Activated gamma-delta T cell (primary cell): Measurements from ENCODE around the gene PDGFRB.
"Not testable (repeated sequence)": the region's sequence is repeated elsewhere in the genome, so short reads cannot be mapped to it uniquely, and the experiment has no call there.

Experiments used
- DNase-seq: peaks from one replicate; lab custom pipeline; 2025; lab: John Stamatoyannopoulos, UW

PDGFRB gene

GRCh38 chr5:150114102-150114641, 41.5 kb downstream of the PDGFRB start:
- DNase-seq = no peak

DNA sequence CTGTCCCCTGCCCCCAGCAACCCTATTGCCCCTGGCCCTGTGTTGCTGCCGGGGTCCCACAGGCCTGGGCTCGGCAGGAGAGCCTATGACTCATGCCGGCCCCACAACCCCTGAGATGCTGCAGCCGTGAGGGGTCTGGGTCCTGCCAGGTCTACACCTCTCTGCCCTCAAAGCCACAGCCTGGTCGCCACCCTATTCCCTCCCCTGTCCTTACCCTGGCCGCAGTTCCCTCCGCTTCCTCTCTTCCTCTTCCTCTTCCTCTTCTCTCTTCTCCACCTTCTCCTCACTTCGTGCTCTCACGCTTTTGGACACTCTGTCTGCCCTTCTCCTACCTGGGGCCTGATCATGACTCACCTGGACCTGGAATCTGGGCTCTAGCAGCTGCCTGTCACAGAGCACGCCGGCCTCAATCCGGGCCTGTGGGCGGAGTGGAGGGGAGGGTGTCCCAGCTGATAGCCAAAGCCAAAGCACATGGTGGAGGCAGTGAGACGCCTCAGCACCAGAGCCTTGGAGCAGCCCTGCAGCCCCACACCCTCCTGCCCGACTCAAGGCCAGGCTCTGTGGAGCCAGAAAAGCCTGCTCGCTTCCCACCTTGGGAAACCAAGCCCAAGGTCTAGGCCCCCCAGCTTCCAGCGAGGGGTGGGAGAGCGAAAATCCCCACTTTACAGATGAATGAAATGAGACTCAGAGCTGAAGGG, 42.4 kb downstream of the PDGFRB start:
- DNase-seq = no peak

- DNase-seq = no peak
Observed at GRCh38 chr5:150112201-150113046, 43.2 kb downstream of the PDGFRB start.

- no peak for DNase-seq
Observed at GRCh38 chr5:150111122-150111521, 44.5 kb downstream of the PDGFRB start.

GRCh38 chr5:150109921-150110320, 45.7 kb downstream of the PDGFRB start:
- DNase-seq = no peak

DNA sequence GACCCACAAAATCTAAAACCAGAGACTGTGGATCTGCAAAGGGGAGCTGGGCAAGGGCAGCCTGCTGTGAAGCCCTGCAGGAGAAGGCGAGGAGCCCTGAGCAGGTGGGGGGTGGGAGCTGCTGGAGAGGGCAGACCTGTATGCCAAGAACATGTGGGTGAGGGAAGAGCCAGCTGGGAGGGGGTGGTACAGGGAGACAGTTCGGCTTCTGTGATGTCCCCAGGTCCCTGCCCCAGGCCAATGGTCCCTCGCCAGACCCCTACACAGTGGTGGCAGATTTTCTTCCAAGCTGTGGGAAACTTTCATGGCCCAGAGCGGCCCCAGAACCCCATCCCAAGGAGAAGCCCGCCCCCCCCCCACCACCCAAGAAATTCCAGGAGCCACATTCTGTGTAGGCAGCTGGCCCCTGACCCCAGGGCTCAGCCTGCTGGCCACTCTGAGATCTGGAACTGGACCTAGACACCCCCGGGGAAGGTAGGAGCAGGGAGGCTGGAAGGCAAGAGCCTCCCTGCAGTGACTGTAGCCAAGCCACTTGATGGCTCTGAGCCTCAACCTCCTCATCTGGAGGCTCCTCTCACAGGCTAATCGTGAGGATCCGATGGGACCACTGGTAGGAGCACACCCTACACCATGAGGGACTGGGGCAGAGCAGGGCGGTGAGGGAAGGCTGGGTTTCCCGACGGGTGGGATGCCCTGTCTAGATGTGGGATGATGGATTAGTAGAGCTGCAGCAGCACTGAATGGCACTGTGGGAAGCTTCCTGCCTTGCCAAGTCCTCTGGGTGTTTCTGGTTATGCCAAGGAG, 46.7 kb downstream of the PDGFRB start:
- DNase-seq = no peak

DNA sequence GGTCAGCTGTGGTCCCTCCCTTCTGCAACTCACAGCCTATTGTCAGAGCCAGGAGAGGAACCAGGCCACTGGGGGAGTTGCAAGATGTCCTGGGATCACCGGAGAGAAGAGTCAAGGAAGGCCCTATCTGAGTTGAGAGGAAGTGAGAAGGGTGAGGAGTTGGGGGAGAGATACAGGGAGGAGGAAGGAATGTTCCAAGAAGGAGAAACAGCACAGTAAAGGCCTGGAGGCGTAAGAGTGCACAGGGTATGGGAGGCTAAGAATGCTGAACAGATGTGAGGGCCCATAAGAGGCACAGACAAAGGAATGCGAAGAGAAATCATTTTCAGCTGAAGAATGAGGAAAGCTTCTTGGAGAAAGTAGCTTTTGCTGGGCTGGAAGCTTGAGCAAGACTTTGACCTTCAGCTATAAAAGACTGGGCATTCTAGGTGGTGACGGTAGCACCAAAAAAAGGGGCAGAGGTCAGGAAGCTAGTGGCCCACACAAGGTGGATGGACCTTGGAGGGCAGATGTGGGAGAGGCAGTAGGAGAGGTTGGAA, 47.7 kb downstream of the PDGFRB start:
- no peak for DNase-seq

- DNase-seq = no peak
Observed at GRCh38 chr5:150106674-150107426, 48.8 kb downstream of the PDGFRB start.

GRCh38 chr5:150105928-150106615, 49.6 kb downstream of the PDGFRB start:
- no peak for DNase-seq

GRCh38 chr5:150104550-150104870, 51.1 kb downstream of the PDGFRB start:
- no peak for DNase-seq

DNA sequence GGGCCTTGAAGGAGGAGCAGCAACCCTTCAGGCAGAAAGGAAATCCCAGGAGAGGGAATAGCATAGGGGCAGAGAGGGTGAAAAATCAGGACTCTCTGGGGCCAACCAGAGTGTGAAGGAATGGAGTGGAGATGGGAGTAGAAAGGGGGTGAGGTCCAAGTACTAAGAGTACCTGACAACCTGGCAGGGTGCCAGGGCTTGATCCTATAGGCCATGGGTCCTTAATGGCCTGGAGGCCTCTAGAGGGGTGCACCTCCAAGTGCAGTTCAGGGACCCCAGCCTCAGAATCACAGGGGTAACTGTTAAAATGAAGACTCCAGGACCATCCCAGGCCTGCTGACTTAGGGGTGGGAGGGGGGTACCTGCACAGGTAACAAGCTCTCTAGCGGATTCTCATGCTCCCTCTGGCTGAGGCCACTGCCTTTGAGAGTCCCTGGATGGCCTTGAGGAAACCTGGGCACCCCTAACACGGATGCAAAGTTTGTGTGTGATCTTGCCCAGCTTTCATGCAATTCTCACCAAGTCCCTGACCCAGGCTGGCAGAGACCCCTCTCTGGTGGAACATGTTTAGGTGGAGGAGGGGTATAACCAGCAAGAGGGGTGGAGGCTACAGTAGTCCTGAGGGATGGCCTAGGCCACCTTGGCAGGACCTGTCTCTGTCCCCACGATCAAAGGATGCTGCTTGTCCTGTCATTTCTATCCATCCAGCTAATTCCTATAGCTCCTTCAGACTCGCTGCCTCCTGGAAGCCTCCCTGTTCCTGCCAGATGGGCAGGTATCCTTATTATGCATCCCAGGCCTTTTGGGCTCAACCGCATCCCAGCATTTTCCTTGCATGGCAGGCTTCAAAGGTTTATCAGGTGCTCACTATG, 51.7 kb downstream of the PDGFRB start:
- DNase-seq = no peak

GRCh38 chr5:150101023-150101422, 54.6 kb downstream of the PDGFRB start:
- no peak for DNase-seq

DNA sequence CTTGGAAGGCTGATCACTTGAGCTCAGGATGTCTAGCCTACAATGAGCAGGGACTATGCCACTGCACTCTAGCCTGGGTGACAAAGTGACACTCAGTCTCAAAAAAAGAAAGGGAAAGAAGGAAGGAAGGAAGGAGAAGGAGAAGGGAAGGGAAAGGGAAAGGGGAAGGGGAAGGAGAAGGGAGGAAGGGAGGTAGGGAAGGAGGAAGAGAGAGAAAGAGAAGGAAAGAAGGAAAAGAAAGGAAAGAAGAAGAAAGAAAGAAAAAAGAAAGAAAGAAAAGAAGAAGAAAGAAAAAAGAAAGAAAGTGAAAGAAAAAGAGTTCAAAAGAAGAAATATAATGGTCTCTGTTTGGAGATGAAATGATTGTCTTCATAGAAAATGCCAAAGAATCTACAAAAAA, 58.5 kb downstream of the PDGFRB start:
- no peak for DNase-seq

DNA sequence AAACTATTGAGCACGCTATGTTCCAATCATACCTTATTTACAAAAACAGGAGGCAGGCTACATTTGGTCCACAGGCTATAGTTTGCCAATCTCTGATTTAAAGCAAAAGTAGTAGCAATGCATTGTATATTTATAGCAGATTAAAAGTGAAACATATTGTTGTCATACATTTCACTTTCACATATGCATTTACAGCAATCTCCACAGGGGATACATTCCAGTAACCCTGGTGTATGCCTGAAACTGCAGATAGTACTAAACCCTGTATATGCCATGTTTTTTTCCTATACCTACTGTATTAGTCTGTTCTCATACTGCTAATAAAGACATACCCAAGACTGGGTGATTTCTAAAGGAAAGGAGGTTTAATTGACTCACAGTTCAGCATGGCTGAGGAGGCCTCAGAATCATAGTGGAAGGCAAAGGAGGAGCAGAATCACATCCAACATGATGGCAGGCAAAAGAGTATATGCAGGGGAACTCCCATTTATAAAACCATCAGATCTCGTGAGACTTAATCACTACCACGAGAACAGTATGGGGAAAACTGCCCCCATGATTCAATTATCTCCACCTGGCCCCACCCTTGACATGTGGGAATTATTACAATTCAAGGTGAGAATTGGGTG, 63.4 kb downstream of the PDGFRB start:
- DNase-seq = no peak

- no peak for DNase-seq
Observed at GRCh38 chr5:150085950-150086715, 69.5 kb downstream of the PDGFRB start, which contains the start of gene CSF1R. CSF1R (minus strand) TSS chr5:150086554; CDS start chr5:150086427, 127 bp downstream.

DNA sequence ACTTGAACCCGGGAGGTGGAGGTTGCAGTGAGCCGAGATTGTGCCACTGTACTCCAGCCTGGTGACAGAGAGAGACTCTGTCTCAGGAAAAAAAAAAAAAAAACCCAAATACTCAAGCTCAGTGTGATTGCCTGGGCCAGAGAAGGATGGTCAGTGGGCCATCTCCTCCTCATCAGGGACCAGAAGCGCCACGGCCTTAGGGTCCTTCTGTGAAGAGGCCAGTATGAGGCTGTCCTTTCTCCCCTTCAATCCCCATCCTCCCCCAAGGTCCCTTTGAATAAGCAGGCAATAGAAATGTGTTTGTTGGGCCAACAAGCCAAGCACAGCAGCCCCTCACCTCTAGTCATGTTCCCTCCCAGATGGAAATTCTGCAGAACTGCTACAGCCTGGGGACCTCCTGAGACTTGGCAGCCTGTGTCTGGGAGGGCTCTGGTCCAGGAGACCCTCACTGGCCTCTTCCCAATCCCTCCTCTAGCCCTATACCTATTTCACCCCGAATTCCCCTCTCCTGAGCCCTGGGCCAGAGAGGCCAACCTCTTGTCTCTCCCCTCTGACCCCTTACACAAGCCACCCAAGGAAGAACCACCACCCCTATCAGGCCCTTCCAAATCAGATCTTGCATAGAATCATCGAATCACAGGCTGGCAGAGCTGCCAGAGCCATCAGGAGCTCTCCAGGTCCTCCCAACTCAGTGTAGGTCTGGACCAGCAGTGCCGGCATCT, 70.3 kb downstream of the PDGFRB start:
- no peak for DNase-seq

- DNase-seq = not testable (repeated sequence)
Observed at GRCh38 chr5:150084754-150085153, 70.9 kb downstream of the PDGFRB start.

GRCh38 chr5:150082889-150083288, 72.8 kb downstream of the PDGFRB start:
- no peak for DNase-seq
